Right atrium auricular region (tissue), 2 donors: ENCODE data around the gene ZNF778. TPM values are rescaled to one million over a fixed set of nuclear protein-coding genes. Genes with fewer than 3 reads are reported as not detected.

Experiments
- DNase-seq: peaks from one replicate; pipeline ENCODE4 v3.0.0-alpha.2; 2019; ENCODE audit warnings: low spot score
- H3K27ac ChIP-seq, 2 donors: fragments of 200-600 bp; sonication (generic); 1 replicate in 1 of 2; 2 replicates in 1 of 2; pipeline ENCODE4 v1.5.1; 2016 to 2019
- H3K27me3 ChIP-seq, 2 donors: fragments of 200-600 bp; sonication (generic); one replicate each; pipeline versions ENCODE4 v1.5.1 to v1.6.0; 2017 to 2019
- H3K36me3 ChIP-seq: fragments of 200-600 bp; sonication (generic); one replicate; pipeline ENCODE4 v1.5.1; 2016
- H3K4me1 ChIP-seq, 2 donors: fragments of 200-600 bp; sonication (generic); one replicate each; pipeline versions ENCODE4 v1.5.1 to v1.6.0; 2017 to 2019
- H3K4me3 ChIP-seq, 2 donors: fragments of 200-600 bp; sonication (generic); 1 replicate in 1 of 2; 2 replicates in 1 of 2; pipeline ENCODE4 v1.5.1; 2017 to 2019; ENCODE audit warnings: mild to moderate bottlenecking in 1 of 2, moderate library complexity in 1 of 2
- H3K9me3 ChIP-seq, 2 donors: fragments of 200-600 bp; sonication (generic); one replicate each; pipeline ENCODE4 v1.5.1; 2019
- CTCF ChIP-seq, 2 donors: fragments of 200-600 bp; sonication (generic); IDR thresholded peaks; one replicate each; pipeline ENCODE4 v1.5.1; 2019; ENCODE audit warnings: antibody characterized with exemption in 2 of 2
- total RNA-seq, 2 donors: library from RNA; depleted of rRNA; stranded (reverse); fragments of >200 nt; gene quantifications; one replicate each; pipeline ENCODE4 v1.1.0, GENCODE V29; 2016

The ZNF778 gene
- total RNA-seq, 2 donors from 2014 or later: 5.7 to 8.0 TPM

GRCh38 chr16:89174877-89175276 lies 42.6 kb upstream of the ZNF778 start:
- no peaks in the 10 kb centered on the region for H3K9me3 ChIP-seq
- H3K27me3 ChIP-seq: peaks cover 0 to under 1% of the 10 kb centered on the region in 2 donors
- no peak for DNase-seq
- no peak overlapping the region for H3K4me3 ChIP-seq
- no peaks in the 10 kb centered on the region for H3K36me3 ChIP-seq
- TF ChIP-seq CTCF (IDR thresholded peaks at IDR 0.05): no peak
- peaks cover 0 to 18% of the 10 kb centered on the region in 2 donors for H3K4me1 ChIP-seq
- no peak overlapping the region for H3K27ac ChIP-seq

- no peak overlapping the region for H3K27ac ChIP-seq
- DNase-seq: no peak
- no peak for TF ChIP-seq CTCF (IDR thresholded peaks at IDR 0.05)
- peaks cover 0 to 15% of the 10 kb centered on the region in 2 donors for H3K4me1 ChIP-seq
- H3K36me3 ChIP-seq: no peaks in the 10 kb centered on the region
- no peaks in the 10 kb centered on the region for H3K27me3 ChIP-seq
- H3K4me3 ChIP-seq: no peak overlapping the region
- no peaks in the 10 kb centered on the region for H3K9me3 ChIP-seq
Observed at GRCh38 chr16:89175280-89176146, 42.0 kb upstream of the ZNF778 start.

DNA sequence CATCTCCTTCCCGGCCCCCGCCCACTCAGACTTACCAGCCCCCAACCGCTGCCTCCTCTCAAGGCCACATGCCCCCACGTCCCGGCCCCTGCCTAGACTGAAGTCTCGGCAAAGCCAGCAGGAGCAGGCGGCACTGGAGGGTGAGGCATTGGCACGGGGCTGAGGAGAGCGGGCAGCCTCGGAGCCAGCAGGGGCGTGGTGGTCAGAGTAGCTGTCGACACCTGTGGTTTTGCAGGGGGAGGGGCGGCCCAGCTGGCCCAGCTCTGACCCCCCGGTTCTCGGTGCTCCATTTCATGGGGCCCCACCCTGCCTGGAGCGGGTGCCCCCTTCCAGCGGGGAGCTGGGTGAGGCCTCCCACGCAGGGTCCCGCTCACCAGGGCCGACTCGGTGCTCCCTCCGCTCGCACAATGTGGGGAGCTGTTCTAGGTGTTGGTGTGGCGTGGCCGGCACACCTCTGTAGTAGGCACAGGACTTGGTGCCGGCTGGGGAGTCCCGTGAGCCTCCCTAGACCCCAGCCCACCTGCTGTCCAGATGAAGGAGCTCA lies 41.3 kb upstream of the ZNF778 start:
- Histone ChIP-seq H3K36me3 (no peaks in the 10 kb centered on the region), H3K4me3 (no peak overlapping the region), H3K27ac (no peak overlapping the region), H3K27me3 (no peaks in the 10 kb centered on the region), H3K4me1 (peaks cover 0 to 7% of the 10 kb centered on the region in 2 donors), H3K9me3 (no peaks in the 10 kb centered on the region)
- TF ChIP-seq CTCF (IDR thresholded peaks at IDR 0.05): no peak
- no peak for DNase-seq

- no peak for TF ChIP-seq CTCF (IDR thresholded peaks at IDR 0.05)
- Histone ChIP-seq H3K27ac (no peak overlapping the region), H3K36me3 (no peaks in the 10 kb centered on the region), H3K4me3 (no peak overlapping the region), H3K9me3 (no peaks in the 10 kb centered on the region), H3K4me1 (peaks cover 0 to 2% of the 10 kb centered on the region in 2 donors), H3K27me3 (no peaks in the 10 kb centered on the region)
- DNase-seq: no peak
Observed at GRCh38 chr16:89176717-89177116, 40.8 kb upstream of the ZNF778 start.

DNA sequence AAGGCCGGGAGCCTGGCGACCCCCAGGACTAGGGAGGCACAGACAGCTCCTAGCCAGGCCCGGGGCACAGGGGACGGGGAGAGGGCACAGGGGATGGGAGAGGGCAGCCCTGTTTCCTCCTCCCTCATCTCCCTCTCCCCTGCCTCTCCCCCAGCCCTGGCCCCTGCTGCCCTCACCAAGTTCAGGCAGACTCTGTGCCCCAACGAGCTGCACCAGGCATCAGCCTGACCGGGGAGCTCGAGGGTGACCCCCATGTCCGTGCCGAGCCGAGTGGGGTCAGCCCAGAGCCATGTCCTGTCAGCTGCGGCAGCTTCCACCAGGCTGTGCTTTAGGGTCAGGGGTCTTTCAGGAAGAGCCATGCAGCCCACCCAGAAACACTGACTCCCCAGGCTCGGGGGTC lies 40.0 kb upstream of the ZNF778 start:
- H3K4me3 ChIP-seq: no peak overlapping the region
- H3K36me3 ChIP-seq: no peaks in the 10 kb centered on the region
- no peaks in the 10 kb centered on the region for H3K9me3 ChIP-seq
- H3K27me3 ChIP-seq: no peaks in the 10 kb centered on the region
- H3K27ac ChIP-seq: no peak overlapping the region
- no peak for DNase-seq
- H3K4me1 ChIP-seq: no peaks in the 10 kb centered on the region
- TF ChIP-seq CTCF (IDR thresholded peaks at IDR 0.05): no peak
